ENCODE results near the gene R3HCC1L. TPM values are rescaled to one million over a fixed set of nuclear protein-coding genes. Genes with fewer than 3 reads are reported as not detected.

The R3HCC1L gene
- total and polyA plus RNA-seq, 2 experiments from 2014 or later = 5.2 to 12.7 TPM

- Histone ChIP-seq H3K4me1 (ENCODE audit: insufficient read depth) (peaks cover 12% of the 10 kb centered on the region), H3K9me3 (ENCODE audit: low read depth) (no peaks in the 10 kb centered on the region), H4K20me1 (ENCODE audit: insufficient read depth, poor library complexity, severe bottlenecking) (peaks cover 33% of the 10 kb centered on the region)
Measured at GRCh38 chr10:98138031-98138430, 3.6 kb downstream of the R3HCC1L start.

GRCh38 chr10:98139431-98139830 is 5.0 kb downstream of the R3HCC1L start:
- Histone ChIP-seq H2AFZ (no peak overlapping the region), H3K79me2 (peaks cover 94% of the 10 kb centered on the region), H3K36me3 (replicated peaks; ENCODE audit: insufficient read depth, low read depth) (no peaks in the 10 kb centered on the region), H3K9me2 (replicated peaks; ENCODE audit: insufficient read depth) (no peaks in the 10 kb centered on the region), H3K4me3 (no peak overlapping the region), H3K4me2 (peak overlapping the region; percentile 28), H3K27me3 (no peaks in the 10 kb centered on the region), H3K9me3 (ENCODE audit: low read depth) (no peaks in the 10 kb centered on the region), H3K27ac (no peak overlapping the region), H3K4me1 (ENCODE audit: insufficient read depth) (peaks cover 12% of the 10 kb centered on the region), H4K20me1 (ENCODE audit: insufficient read depth, poor library complexity, severe bottlenecking) (peaks cover 33% of the 10 kb centered on the region)
- no peak for TF ChIP-seq EZH2 (IDR thresholded peaks at IDR 0.05; ENCODE audit: borderline replicate concordance)
- TF ChIP-seq, protein P1, sequence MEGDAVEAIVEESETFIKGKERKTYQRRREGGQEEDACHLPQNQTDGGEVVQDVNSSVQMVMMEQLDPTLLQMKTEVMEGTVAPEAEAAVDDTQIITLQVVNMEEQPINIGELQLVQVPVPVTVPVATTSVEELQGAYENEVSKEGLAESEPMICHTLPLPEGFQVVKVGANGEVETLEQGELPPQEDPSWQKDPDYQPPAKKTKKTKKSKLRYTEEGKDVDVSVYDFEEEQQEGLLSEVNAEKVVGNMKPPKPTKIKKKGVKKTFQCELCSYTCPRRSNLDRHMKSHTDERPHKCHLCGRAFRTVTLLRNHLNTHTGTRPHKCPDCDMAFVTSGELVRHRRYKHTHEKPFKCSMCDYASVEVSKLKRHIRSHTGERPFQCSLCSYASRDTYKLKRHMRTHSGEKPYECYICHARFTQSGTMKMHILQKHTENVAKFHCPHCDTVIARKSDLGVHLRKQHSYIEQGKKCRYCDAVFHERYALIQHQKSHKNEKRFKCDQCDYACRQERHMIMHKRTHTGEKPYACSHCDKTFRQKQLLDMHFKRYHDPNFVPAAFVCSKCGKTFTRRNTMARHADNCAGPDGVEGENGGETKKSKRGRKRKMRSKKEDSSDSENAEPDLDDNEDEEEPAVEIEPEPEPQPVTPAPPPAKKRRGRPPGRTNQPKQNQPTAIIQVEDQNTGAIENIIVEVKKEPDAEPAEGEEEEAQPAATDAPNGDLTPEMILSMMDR (IDR thresholded peaks at IDR 0.05; ENCODE audit: poor library complexity) = no peak
- no peak for TF ChIP-seq EZH2phosphoT487 (IDR thresholded peaks at IDR 0.05; ENCODE audit: low read depth, severe bottlenecking, unreplicated experiment)
- no peak for DNase-seq (ENCODE audit: low spot score)
- WGBS (ENCODE audit: low lambda C conversion rate, missing lambda C conversion rate) = 51% methylated on average over 3 of the region's 3 CpGs

More at GRCh38 chr10:98138031-98138430, 3.6 kb downstream of the R3HCC1L start:
- Histone ChIP-seq H3K36me3 (replicated peaks; ENCODE audit: insufficient read depth, low read depth) (no peaks in the 10 kb centered on the region), H3K79me2 (peaks cover 80% of the 10 kb centered on the region), H3K4me2 (no peak overlapping the region), H3K9me2 (replicated peaks; ENCODE audit: insufficient read depth) (no peaks in the 10 kb centered on the region), H2AFZ (no peak overlapping the region), H3K27ac (no peak overlapping the region), H3K27me3 (no peaks in the 10 kb centered on the region), H3K4me3 (no peak overlapping the region)
- DNase-seq (ENCODE audit: low spot score) = no peak
- TF ChIP-seq, protein P1 (IDR thresholded peaks at IDR 0.05; ENCODE audit: poor library complexity) = no peak

DNA sequence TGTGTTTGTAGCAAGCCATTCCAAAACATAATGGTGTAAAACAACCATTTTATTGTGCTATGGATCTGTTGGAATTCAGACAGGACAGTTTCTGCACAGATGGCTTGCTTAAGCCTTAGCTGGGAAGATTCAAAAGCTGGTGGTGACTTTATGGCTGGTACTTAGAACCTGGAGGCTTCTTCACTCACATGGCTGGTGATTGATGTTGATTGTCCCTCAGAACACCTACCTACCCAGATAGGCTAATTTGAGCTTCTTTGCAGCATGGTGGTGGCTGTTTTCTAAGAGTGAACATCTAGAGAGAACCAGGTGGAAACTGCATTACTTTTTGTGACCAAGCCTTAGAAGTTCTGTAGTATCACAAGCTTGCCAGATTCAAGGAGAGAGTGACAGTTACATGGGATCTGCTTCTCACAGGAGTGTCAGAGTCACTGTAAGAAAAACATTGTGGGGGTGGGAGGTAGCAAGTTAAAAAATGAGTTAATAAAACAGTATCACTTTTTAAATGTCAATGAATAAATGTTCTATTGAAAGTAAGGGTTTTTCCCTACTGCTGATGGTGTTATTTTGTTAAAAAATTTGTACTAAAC is 7.1 kb downstream of the R3HCC1L start:
- Histone ChIP-seq H3K36me3 (replicated peaks; ENCODE audit: insufficient read depth, low read depth) (no peaks in the 10 kb centered on the region), H3K9me3 (ENCODE audit: low read depth) (no peaks in the 10 kb centered on the region), H4K20me1 (ENCODE audit: insufficient read depth, poor library complexity, severe bottlenecking) (peaks cover 35% of the 10 kb centered on the region), H3K4me2 (no peak overlapping the region), H3K9me2 (replicated peaks; ENCODE audit: insufficient read depth) (no peaks in the 10 kb centered on the region), H3K27ac (no peak overlapping the region), H3K4me3 (no peak overlapping the region), H3K27me3 (no peaks in the 10 kb centered on the region), H3K4me1 (ENCODE audit: insufficient read depth) (peaks cover 4% of the 10 kb centered on the region), H3K79me2 (peaks cover 97% of the 10 kb centered on the region), H2AFZ (no peak overlapping the region)
- TF ChIP-seq, protein P1 (IDR thresholded peaks at IDR 0.05; ENCODE audit: poor library complexity) = no peak
- TF ChIP-seq EZH2phosphoT487 (IDR thresholded peaks at IDR 0.05; ENCODE audit: low read depth, severe bottlenecking, unreplicated experiment) = no peak
- TF ChIP-seq EZH2 (IDR thresholded peaks at IDR 0.05; ENCODE audit: borderline replicate concordance) = no peak
- no peak for DNase-seq (ENCODE audit: low spot score)

DNA sequence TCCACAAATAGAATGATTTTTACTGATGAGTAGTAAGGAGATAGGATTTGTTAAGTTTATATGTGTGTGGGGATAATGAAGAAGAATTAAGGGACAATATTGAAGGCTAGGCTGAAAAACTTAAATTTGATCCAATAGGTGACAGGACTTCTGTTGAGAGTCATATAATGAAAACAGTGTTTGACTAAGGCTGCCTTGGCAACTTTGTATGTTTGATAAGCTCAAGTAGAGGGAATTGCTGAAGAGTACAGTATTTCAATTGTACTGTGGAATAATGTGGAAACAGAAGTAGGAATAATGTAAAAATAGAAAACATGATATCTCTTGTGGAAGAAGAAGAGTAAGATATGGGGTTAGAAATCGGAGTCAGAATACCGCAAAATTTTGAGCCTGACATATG is 10.5 kb downstream of the R3HCC1L start:
- H3K4me3 ChIP-seq = no peak overlapping the region
- 96% methylated on average over 2 of the region's 2 CpGs for WGBS (ENCODE audit: low lambda C conversion rate, missing lambda C conversion rate)
- peaks cover 97% of the 10 kb centered on the region for H3K79me2 ChIP-seq
- no peak overlapping the region for H3K4me2 ChIP-seq
- no peak overlapping the region for H2AFZ ChIP-seq
- DNase-seq (ENCODE audit: low spot score) = no peak
- H3K36me3 ChIP-seq (replicated peaks; ENCODE audit: insufficient read depth, low read depth) = no peaks in the 10 kb centered on the region
- no peak overlapping the region for H3K27ac ChIP-seq
- no peaks in the 10 kb centered on the region for H3K27me3 ChIP-seq
- no peaks in the 10 kb centered on the region for H3K9me2 ChIP-seq (replicated peaks; ENCODE audit: insufficient read depth)
- H3K4me1 ChIP-seq (ENCODE audit: insufficient read depth) = no peaks in the 10 kb centered on the region
- H3K9me3 ChIP-seq (ENCODE audit: low read depth) = peaks cover 10% of the 10 kb centered on the region
- peaks cover 20% of the 10 kb centered on the region for H4K20me1 ChIP-seq (ENCODE audit: insufficient read depth, poor library complexity, severe bottlenecking)
- TF ChIP-seq EZH2phosphoT487 (IDR thresholded peaks at IDR 0.05; ENCODE audit: low read depth, severe bottlenecking, unreplicated experiment) (no peak), EZH2 (IDR thresholded peaks at IDR 0.05; ENCODE audit: borderline replicate concordance) (no peak)
- TF ChIP-seq, protein P1 (IDR thresholded peaks at IDR 0.05; ENCODE audit: poor library complexity) = no peak
